CD14-positive monocyte (primary cell): Measurements from ENCODE around the gene PAXX. TPM values are rescaled to one million over a fixed set of nuclear protein-coding genes. Genes with fewer than 3 reads are reported as not detected.

ENCODE experiments used
- DNase-seq, 3 donors: peaks; one replicate each; pipeline ENCODE4 v3.0.0-alpha.2; 2011 to 2022
- H2AFZ ChIP-seq: 2 replicates; pipeline ENCODE4 v1.6.0; 2012; ENCODE audit warnings: mild to moderate bottlenecking, low read depth, low read length, inconsistent platforms; ENCODE audit not compliant: insufficient read depth, poor library complexity, severe bottlenecking
- H3K27ac ChIP-seq, 2 donors: 1 replicate in 1 of 2; 2 replicates in 1 of 2; pipeline ENCODE4 v1.5.1; 2012 to 2013; ENCODE audit warnings: low read length in 2 of 2, control low read depth in 1 of 2, inconsistent platforms in 1 of 2, low read depth in 1 of 2, mild to moderate bottlenecking in 1 of 2
- H3K27me3 ChIP-seq, 2 donors: one replicate each; pipeline versions ENCODE4 v1.6.0 to v1.6.1; 2011 to 2013; ENCODE audit warnings: low read length in 2 of 2; ENCODE audit not compliant: control insufficient read depth in 2 of 2, insufficient read depth in 2 of 2
- H3K36me3 ChIP-seq, 2 donors: replicated peaks in 1 of 2; 1 replicate in 1 of 2; 2 replicates in 1 of 2; pipeline versions ENCODE4 v1.5.1 to v1.6.1; 2012 to 2013; ENCODE audit warnings: low read length in 2 of 2, control low read depth in 1 of 2, inconsistent platforms in 1 of 2, mild to moderate bottlenecking in 1 of 2; ENCODE audit not compliant: insufficient read depth in 2 of 2, control insufficient read depth in 1 of 2
- H3K4me1 ChIP-seq, 2 donors: 1 replicate in 1 of 2; 2 replicates in 1 of 2; pipeline versions ENCODE4 v1.5.1 to v1.6.1; 2012 to 2013; ENCODE audit warnings: low read length in 2 of 2, control low read depth in 1 of 2, inconsistent platforms in 1 of 2, mild to moderate bottlenecking in 1 of 2, moderate library complexity in 1 of 2; ENCODE audit not compliant: insufficient read depth in 2 of 2, control insufficient read depth in 1 of 2
- H3K4me2 ChIP-seq: replicated peaks from 2 replicates; pipeline ENCODE3; 2012; ENCODE audit warnings: low read length, moderate library complexity, mild to moderate bottlenecking; ENCODE audit not compliant: poor library complexity, severe bottlenecking; ENCODE audit errors: extremely low read depth
- H3K4me3 ChIP-seq, 3 experiments: fragments of 200-600 bp in 1 of 3; sonication (generic) in 1 of 3; replicated peaks in 1 of 3; 1 replicate in 2 of 3; 2 replicates in 1 of 3; pipeline ENCODE4 v1.5.1; 2011 to 2013; ENCODE audit warnings: low read length in 3 of 3, mild to moderate bottlenecking in 3 of 3, control low read depth in 2 of 3, low read depth in 2 of 3, inconsistent platforms in 1 of 3, moderate library complexity in 1 of 3
- H3K79me2 ChIP-seq: 2 replicates; pipeline ENCODE4 v1.6.0; 2012; ENCODE audit warnings: mild to moderate bottlenecking, control low read depth, inconsistent platforms, low read length, moderate library complexity; ENCODE audit not compliant: insufficient read depth
- H3K9ac ChIP-seq: 2 replicates; pipeline ENCODE4 v1.6.0; 2017; ENCODE audit warnings: low read length, mild to moderate bottlenecking; ENCODE audit not compliant: insufficient read depth, poor library complexity, severe bottlenecking
- H3K9me3 ChIP-seq, 2 donors: replicated peaks in 1 of 2; 1 replicate in 1 of 2; 2 replicates in 1 of 2; pipeline versions ENCODE4 v1.5.1 to v1.6.1; 2012 to 2013; ENCODE audit warnings: low read length in 2 of 2, control low read depth in 1 of 2; ENCODE audit not compliant: control insufficient read depth in 1 of 2, insufficient read depth in 1 of 2
- H4K20me1 ChIP-seq: 2 replicates; pipeline ENCODE4 v1.6.0; 2012; ENCODE audit warnings: mild to moderate bottlenecking, low read length, control low read depth, moderate library complexity; ENCODE audit not compliant: insufficient read depth
- H3K27ac Mint-ChIP-seq, 7 donors: one replicate each; pipeline ENCODE4 v1.8.0; 2020; ENCODE audit warnings: mild to moderate bottlenecking in 7 of 7, mixed read lengths in 7 of 7, moderate library complexity in 6 of 7, inconsistent platforms in 2 of 7
- H3K27me3 Mint-ChIP-seq, 3 donors: one replicate each; pipeline ENCODE4 v1.8.0; 2021 to 2022; ENCODE audit warnings: low read depth in 3 of 3, mild to moderate bottlenecking in 3 of 3, mixed read lengths in 3 of 3, moderate library complexity in 3 of 3, inconsistent platforms in 1 of 3
- H3K36me3 Mint-ChIP-seq, 2 donors: one replicate each; pipeline ENCODE4 v1.8.0; 2020; ENCODE audit warnings: mixed read lengths in 2 of 2, inconsistent platforms in 1 of 2, mild to moderate bottlenecking in 1 of 2
- H3K4me1 Mint-ChIP-seq: one replicate; pipeline ENCODE4 v1.8.0; 2020; ENCODE audit warnings: mild to moderate bottlenecking, mixed read lengths
- H3K4me3 Mint-ChIP-seq, 2 donors: one replicate each; pipeline ENCODE4 v1.8.0; 2020; ENCODE audit warnings: mild to moderate bottlenecking in 2 of 2, mixed read lengths in 2 of 2, moderate library complexity in 1 of 2
- H3K9me3 Mint-ChIP-seq, 7 donors: one replicate each; pipeline ENCODE4 v1.8.0; 2020 to 2022; ENCODE audit warnings: mixed read lengths in 7 of 7, mild to moderate bottlenecking in 6 of 7, moderate library complexity in 6 of 7, inconsistent platforms in 2 of 7
- CTCF ChIP-seq: fragments of 200-600 bp; IDR thresholded peaks from one replicate; pipeline ENCODE4 v1.8.0; 2022; ENCODE audit warnings: antibody characterized with exemption, mild to moderate bottlenecking
- WGBS: methylation state at CpG from one replicate; pipeline ENCODE4 v1.1.5; 2013; ENCODE audit warnings: missing lambda C conversion rate; ENCODE audit not compliant: insufficient coverage; 5-methylcytosine and 5-hydroxymethylcytosine counted together
- intact Hi-C, 2 donors: fragments of 100-400 bp; cut with micrococcal nuclease; formaldehyde crosslinking; loops; one replicate each; pipeline versions ENCODE4 v1.15.0 to v1.15.1; 2023
- polyA plus RNA-seq, 3 donors: library from polyadenylated mRNA; depleted of rRNA in 1 of 3; unstranded in 2 of 3; stranded (reverse) in 1 of 3; fragments of 300-500 nt in 2 of 3; fragments of >200 nt in 1 of 3; fragmentation: Illumina TruSeq in 2 of 3; gene quantifications; 1 replicate in 2 of 3; 2 replicates in 1 of 3; pipeline ENCODE4 v1.2.3, GENCODE V29; 2012 to 2021

Gene PAXX
- polyA plus RNA-seq, 3 donors = 35.3 to 92.9 (median 40.7) TPM

DNA sequence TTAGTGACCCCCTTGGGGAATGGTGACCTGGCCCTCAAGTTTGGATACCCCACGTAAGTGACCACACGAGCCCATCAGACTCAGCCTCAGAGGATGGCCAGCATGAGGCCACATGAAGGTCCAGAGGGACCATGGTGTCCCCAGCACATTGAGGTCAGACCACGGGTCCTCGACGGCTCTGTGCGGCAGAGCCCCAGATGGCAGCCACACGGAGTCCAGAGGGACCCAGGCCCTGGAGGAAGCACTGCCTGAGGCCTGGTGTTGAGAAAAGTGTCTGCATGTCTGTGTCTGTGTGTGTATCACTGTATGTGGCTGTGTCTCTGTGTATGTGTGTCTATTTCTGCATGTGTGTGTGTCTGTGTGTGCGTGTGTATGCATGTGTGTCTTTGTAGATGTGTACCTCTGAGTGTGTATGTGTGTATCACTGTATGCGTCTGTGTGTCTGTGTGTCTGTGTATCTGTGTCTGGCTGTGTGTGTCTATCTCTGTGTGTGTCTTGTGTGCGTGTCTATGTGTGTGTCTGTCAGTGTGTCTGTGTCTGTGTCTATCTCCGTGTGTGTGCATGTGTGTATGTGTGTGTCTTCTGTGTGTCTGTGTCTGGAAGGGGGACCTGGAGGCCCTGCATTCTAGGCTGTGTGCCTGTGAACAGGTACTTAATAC, 8.4 kb upstream of the PAXX start:
- no peaks in the 10 kb centered on the region for H3K79me2 ChIP-seq
- H3K27ac ChIP-seq = no peak overlapping the region
- intact Hi-C loops = no loop called here
- peak overlapping the region in 1 of 2 donors; percentile 46 for H3K4me3 Mint-ChIP-seq
- H3K27me3 Mint-ChIP-seq = peaks cover 48 to 69% (median 53%) of the 10 kb centered on the region in 3 donors
- TF ChIP-seq CTCF = no peak
- peaks cover 0 to 7% (median 0%) of the 10 kb centered on the region in 7 donors for H3K9me3 Mint-ChIP-seq
- no peak overlapping the region for H3K9ac ChIP-seq
- no peak overlapping the region for H2AFZ ChIP-seq
- DNase-seq = no peak
- no peaks in the 10 kb centered on the region for H3K4me1 Mint-ChIP-seq
- no peaks in the 10 kb centered on the region for H3K9me3 ChIP-seq
- peaks cover 0 to 3% of the 10 kb centered on the region in 2 donors for H3K36me3 Mint-ChIP-seq
- peaks cover 19 to 40% of the 10 kb centered on the region in 2 donors for H3K27me3 ChIP-seq
- no peaks in the 10 kb centered on the region for H4K20me1 ChIP-seq
- H3K27ac Mint-ChIP-seq = no peak overlapping the region
- H3K4me3 ChIP-seq = no peak overlapping the region
- 84% methylated on average over 11 of the region's 11 CpGs for WGBS
- H3K4me1 ChIP-seq = no peaks in the 10 kb centered on the region
- no peak overlapping the region for H3K4me2 ChIP-seq
- H3K36me3 ChIP-seq = no peaks in the 10 kb centered on the region

DNA sequence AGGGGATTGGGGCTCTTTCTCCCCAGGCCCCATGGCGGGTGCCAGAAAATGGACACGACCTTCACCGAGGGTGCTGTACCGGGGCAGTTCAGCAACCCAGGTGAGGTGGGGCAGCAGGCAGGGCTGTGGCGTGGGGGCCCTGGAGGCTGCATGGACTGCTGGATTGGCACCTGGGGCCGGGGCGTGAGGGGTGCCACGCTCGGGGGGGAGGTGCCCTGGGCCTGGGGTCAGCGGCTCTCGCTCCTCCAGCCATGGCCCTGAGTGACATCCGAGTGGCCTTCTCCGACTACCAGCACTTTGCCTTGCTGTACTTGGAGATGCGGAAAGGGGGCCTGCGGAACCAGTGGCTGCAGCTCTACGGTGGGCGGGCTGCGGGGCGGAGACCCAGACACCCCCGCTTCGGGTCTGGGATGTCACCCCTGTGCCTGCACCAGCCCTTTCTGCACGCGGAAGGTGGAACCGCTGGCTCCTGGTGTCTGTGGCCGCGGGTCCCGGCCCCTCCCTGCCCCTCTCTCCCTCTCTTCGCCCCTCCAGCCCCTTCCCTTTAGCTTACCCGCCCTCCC, 7.7 kb upstream of the PAXX start:
- Histone ChIP-seq H3K9ac (no peak overlapping the region), H4K20me1 (no peaks in the 10 kb centered on the region), H3K4me1 (no peaks in the 10 kb centered on the region), H2AFZ (no peak overlapping the region), H3K27ac (no peak overlapping the region), H3K79me2 (no peaks in the 10 kb centered on the region), H3K4me3 (no peak overlapping the region), H3K4me2 (no peak overlapping the region), H3K27me3 (peaks cover 19 to 45% of the 10 kb centered on the region in 2 donors), H3K36me3 (no peaks in the 10 kb centered on the region), H3K9me3 (no peaks in the 10 kb centered on the region)
- peaks cover 0 to 3% of the 10 kb centered on the region in 2 donors for H3K36me3 Mint-ChIP-seq
- H3K27me3 Mint-ChIP-seq = peaks cover 54 to 66% (median 54%) of the 10 kb centered on the region in 3 donors
- 51% methylated on average over 25 of the region's 29 CpGs for WGBS
- no peak overlapping the region for H3K27ac Mint-ChIP-seq
- intact Hi-C loops = no loop called here
- no peak for DNase-seq
- H3K9me3 Mint-ChIP-seq = peaks cover 0 to 7% (median 0%) of the 10 kb centered on the region in 7 donors
- no peaks in the 10 kb centered on the region for H3K4me1 Mint-ChIP-seq
- no peak overlapping the region for H3K4me3 Mint-ChIP-seq
- no peak for TF ChIP-seq CTCF
